ENCODE measurements around the gene SLC29A3. TPM values are rescaled to one million over a fixed set of nuclear protein-coding genes. Genes with fewer than 3 reads are reported as not detected.
A peak's percentile ranks its signal among the peaks of the same experiment; 100 is the strongest.

The SLC29A3 gene
- total RNA-seq, 2 donors from 2014 or later: 1.8 to 2.9 TPM

DNA sequence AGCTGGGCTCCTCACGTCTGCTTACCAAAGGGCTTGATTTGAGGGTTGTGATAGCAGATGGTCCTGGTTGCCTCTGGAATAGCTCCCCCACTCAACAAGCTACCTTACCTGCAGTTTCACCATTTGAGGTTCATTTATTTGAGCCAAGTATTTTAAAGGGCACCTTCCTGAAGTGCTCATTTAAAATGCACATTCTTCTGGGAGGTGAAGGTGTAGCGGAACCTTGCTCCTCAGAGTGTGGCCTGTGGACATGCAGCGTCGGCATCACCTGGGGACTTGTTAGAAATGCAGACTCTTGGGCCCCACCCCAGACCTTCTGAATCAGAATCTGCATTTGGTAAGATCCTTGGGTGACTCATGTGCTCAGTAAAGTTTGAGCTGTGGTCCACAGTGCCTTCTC, 79.9 kb downstream of the SLC29A3 start:
- peaks cover 0 to 21% of the 10 kb centered on the region in 2 donors for H3K4me1 ChIP-seq
- no peaks in the 10 kb centered on the region for H3K9me3 ChIP-seq
- no peak overlapping the region for H3K27ac ChIP-seq
- no peaks in the 10 kb centered on the region for H3K27me3 ChIP-seq
- H3K36me3 ChIP-seq: no peaks in the 10 kb centered on the region
- TF ChIP-seq, protein P1, sequence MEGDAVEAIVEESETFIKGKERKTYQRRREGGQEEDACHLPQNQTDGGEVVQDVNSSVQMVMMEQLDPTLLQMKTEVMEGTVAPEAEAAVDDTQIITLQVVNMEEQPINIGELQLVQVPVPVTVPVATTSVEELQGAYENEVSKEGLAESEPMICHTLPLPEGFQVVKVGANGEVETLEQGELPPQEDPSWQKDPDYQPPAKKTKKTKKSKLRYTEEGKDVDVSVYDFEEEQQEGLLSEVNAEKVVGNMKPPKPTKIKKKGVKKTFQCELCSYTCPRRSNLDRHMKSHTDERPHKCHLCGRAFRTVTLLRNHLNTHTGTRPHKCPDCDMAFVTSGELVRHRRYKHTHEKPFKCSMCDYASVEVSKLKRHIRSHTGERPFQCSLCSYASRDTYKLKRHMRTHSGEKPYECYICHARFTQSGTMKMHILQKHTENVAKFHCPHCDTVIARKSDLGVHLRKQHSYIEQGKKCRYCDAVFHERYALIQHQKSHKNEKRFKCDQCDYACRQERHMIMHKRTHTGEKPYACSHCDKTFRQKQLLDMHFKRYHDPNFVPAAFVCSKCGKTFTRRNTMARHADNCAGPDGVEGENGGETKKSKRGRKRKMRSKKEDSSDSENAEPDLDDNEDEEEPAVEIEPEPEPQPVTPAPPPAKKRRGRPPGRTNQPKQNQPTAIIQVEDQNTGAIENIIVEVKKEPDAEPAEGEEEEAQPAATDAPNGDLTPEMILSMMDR (IDR thresholded peaks at IDR 0.05): no peak
- DNase-seq (ENCODE audit: low spot score): peak; percentile 9
- no peak overlapping the region for H3K4me3 ChIP-seq

DNA sequence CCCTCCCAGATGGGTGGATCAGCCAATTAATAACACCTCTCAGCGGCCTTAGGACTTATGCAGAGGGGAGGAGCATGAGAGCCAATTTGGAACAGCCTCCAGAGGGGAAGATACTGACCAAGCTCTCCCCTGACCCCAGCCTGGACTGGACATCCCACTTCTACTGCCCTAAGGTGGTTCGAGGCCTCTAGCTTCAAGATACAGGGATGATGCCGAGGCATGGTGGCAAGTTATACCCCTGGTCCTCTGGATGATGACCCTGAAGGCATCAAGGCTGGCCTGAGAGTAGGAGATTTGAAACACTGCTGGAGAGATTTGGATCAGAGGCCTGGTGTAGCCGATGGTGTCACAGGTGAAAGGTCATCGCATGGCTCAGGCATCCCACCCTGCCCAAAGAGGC, 80.9 kb downstream of the SLC29A3 start:
- DNase-seq (ENCODE audit: low spot score): peak; percentile 28
- Histone ChIP-seq H3K27me3 (no peaks in the 10 kb centered on the region), H3K36me3 (no peaks in the 10 kb centered on the region), H3K4me3 (no peak overlapping the region), H3K27ac (no peak overlapping the region), H3K9me3 (no peaks in the 10 kb centered on the region), H3K4me1 (peaks cover 0 to 21% of the 10 kb centered on the region in 2 donors)
- TF ChIP-seq, protein P1 (IDR thresholded peaks at IDR 0.05): no peak

DNA sequence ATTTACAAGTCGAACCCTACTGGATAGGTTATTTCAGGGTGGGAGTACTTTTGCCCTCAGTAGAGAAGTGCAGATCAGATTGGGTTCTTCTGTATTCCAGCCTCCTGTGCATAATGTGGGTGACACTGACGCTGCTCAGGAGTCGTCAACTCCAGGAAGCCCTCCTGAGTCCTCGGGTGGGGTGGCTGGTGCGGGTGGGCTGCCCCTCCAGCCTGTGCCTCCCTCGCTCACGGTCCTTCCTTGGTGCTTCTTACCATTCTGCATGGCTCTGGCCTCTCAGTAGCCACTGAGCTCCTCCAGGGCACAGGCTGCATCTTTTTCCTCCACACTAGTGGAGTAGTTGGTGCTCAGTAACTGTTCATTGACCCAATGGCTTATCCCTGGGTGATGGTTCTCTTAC, 82.0 kb downstream of the SLC29A3 start:
- no peak overlapping the region for H3K27ac ChIP-seq
- TF ChIP-seq, protein P1 (IDR thresholded peaks at IDR 0.05): no peak
- peak; percentile 48 for DNase-seq (ENCODE audit: low spot score)
- H3K9me3 ChIP-seq: no peaks in the 10 kb centered on the region
- peaks cover 0 to 21% of the 10 kb centered on the region in 2 donors for H3K4me1 ChIP-seq
- H3K36me3 ChIP-seq: no peaks in the 10 kb centered on the region
- no peak overlapping the region for H3K4me3 ChIP-seq
- no peaks in the 10 kb centered on the region for H3K27me3 ChIP-seq

DNA sequence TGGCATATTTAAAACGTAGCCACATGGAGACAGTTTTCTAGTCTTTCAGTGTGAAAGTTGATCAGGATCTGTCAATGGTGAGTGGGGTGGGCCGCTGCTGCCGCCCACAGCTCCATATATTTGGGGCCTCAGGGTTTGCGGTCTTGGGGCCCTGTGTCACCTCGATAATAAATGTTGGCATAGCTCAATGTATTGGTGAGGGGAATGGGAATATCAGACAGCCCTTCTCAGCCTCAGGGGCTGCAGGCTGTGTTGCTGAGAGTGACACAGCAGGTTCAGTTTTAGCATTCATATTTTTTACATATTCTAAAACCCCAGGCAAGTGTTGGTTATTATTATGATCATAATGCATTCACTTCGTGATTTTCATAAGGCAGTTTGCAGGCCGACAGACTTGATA, 82.9 kb downstream of the SLC29A3 start:
- no peak for DNase-seq (ENCODE audit: low spot score)
- Histone ChIP-seq H3K27me3 (no peaks in the 10 kb centered on the region), H3K27ac (no peak overlapping the region), H3K9me3 (no peaks in the 10 kb centered on the region), H3K4me1 (peaks cover 0 to 18% of the 10 kb centered on the region in 2 donors), H3K36me3 (no peaks in the 10 kb centered on the region), H3K4me3 (no peak overlapping the region)
- TF ChIP-seq, protein P1 (IDR thresholded peaks at IDR 0.05): no peak

DNA sequence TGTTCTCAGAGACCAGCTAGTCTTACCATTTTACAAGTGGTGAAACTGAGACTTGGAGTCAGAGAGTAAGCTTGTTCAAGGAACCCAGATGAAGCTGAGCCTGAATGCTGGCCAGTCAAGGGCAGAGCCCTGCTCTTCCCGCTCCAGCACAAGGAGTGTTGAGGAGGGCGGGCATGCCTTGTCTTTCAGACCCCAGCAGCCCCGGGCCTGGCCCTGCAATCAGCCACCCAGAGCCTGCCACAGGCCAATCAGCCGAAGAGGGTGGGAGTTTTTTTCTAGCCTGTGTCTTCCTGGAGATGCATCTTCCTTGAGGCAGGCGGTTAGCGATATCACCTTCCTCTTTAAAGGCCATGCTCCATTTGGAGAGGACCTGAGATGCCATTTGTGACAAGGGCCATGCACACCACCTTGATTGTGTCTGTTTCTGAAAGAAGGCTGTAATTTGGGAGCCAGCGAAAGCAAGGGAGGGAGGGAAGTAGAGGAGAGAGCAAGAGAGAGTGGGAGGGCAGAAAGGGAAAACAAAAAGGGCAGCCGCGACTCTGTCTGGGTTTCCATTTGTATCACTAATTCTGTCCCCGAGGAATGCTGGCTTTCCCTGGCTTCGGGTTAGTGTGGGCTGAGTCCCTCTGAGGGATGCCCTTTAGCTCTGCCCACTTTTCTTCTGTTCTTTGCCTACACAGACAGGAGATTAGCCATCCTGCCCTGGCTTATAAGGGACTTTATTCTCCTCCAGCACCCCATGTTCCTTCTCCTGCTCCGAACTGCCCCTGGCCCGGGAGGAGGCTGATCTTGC, 85.6 kb downstream of the SLC29A3 start:
- H3K4me1 ChIP-seq: no peaks in the 10 kb centered on the region
- H3K27ac ChIP-seq: no peak overlapping the region
- no peak for DNase-seq (ENCODE audit: low spot score)
- H3K36me3 ChIP-seq: no peaks in the 10 kb centered on the region
- no peaks in the 10 kb centered on the region for H3K27me3 ChIP-seq
- no peak overlapping the region for H3K4me3 ChIP-seq
- H3K9me3 ChIP-seq: no peaks in the 10 kb centered on the region
- TF ChIP-seq, protein P1 (IDR thresholded peaks at IDR 0.05): no peak

- no peak overlapping the region for H3K27ac ChIP-seq
- TF ChIP-seq, protein P1 (IDR thresholded peaks at IDR 0.05): no peak
- no peak overlapping the region for H3K4me3 ChIP-seq
- H3K4me1 ChIP-seq: no peaks in the 10 kb centered on the region
- no peak for DNase-seq (ENCODE audit: low spot score)
- no peaks in the 10 kb centered on the region for H3K36me3 ChIP-seq
- H3K9me3 ChIP-seq: peaks cover 0 to 18% of the 10 kb centered on the region in 2 donors
- H3K27me3 ChIP-seq: no peaks in the 10 kb centered on the region
These were observed 87.8 kb downstream of the SLC29A3 start for GRCh38 chr10:71406878-71407277.
